OCI-LY7 (cell line): ENCODE results near the gene PTPA. TPM values are rescaled to one million over a fixed set of nuclear protein-coding genes. Genes with fewer than 3 reads are reported as not detected.
A peak's percentile ranks its signal among the peaks of the same experiment; 100 is the strongest.

Experiments used
- Bru-seq: library from RNA; stranded (reverse); fragments of 400-500 nt; gene quantifications from one replicate; lab custom pipeline; 2021; lab: Mats Ljungman, UMichigan
- BruChase-seq, 2 experiments: library from RNA; stranded (reverse); fragments of 400-500 nt; gene quantifications; one replicate each; lab custom pipeline; 2021; lab: Mats Ljungman, UMichigan
- BruUV-seq: library from RNA; stranded (reverse); fragments of 400-500 nt; replicated peaks from 2 replicates; lab custom pipeline; 2021; lab: Mats Ljungman, UMichigan
- CTCF ChIA-PET: fragments of 300-600 bp; sonication (Branson Sonifier 250); formaldehyde crosslinking; loops from one replicate; lab custom pipeline; 2022; ENCODE audit warnings: antibody characterized with exemption; ENCODE audit not compliant: unreplicated experiment; lab: Charles Lee
- POLR2A ChIA-PET: fragments of 300-600 bp; sonication (Branson Sonifier 250); formaldehyde crosslinking; loops from one replicate; lab custom pipeline; 2022; ENCODE audit warnings: antibody characterized with exemption; lab: Charles Lee
- DNase-seq: peaks from one replicate; pipeline ENCODE4 v3.0.0-alpha.2; 2015; ENCODE audit warnings: low spot score
- H2AFZ ChIP-seq: fragments of 200-600 bp; sonication (generic), shearing (Covaris generic); 2 replicates; pipeline ENCODE4 v1.6.1; 2014; ENCODE audit warnings: mild to moderate bottlenecking, antibody characterized with exemption, low read length, moderate library complexity
- H3K27ac ChIP-seq: fragments of 200-600 bp; sonication (generic); 2 replicates; pipeline ENCODE4 v1.5.1; 2014; ENCODE audit warnings: mixed run types, low read depth, mild to moderate bottlenecking, moderate library complexity, low read length, inconsistent platforms; ENCODE audit not compliant: poor library complexity, severe bottlenecking
- H3K36me3 ChIP-seq: fragments of 200-600 bp; sonication (generic); 2 replicates; pipeline ENCODE4 v1.6.1; 2014; ENCODE audit warnings: mild to moderate bottlenecking, antibody characterized with exemption, low read length, moderate library complexity, mixed read lengths; ENCODE audit not compliant: insufficient read depth
- H3K4me1 ChIP-seq: fragments of 200-600 bp; sonication (generic); 2 replicates; pipeline ENCODE4 v1.5.1; 2014; ENCODE audit warnings: mild to moderate bottlenecking, low read length; ENCODE audit not compliant: insufficient read depth, poor library complexity, severe bottlenecking
- H3K4me2 ChIP-seq: fragments of 200-600 bp; sonication (generic); 2 replicates; pipeline ENCODE4 v1.6.1; 2014; ENCODE audit warnings: mild to moderate bottlenecking, low read length
- H3K4me3 ChIP-seq: fragments of 200-600 bp; sonication (generic); 2 replicates; pipeline ENCODE4 v1.5.1; 2014; ENCODE audit warnings: mild to moderate bottlenecking, low read depth, low read length; ENCODE audit not compliant: poor library complexity, severe bottlenecking
- H3K79me2 ChIP-seq: fragments of 200-600 bp; sonication (generic); 2 replicates; pipeline ENCODE4 v1.6.1; 2016; ENCODE audit warnings: low read depth, mild to moderate bottlenecking, low read length, moderate library complexity, mixed read lengths; ENCODE audit not compliant: insufficient read depth
- H3K9me2 ChIP-seq: fragments of 200-600 bp; sonication (generic); 2 replicates; pipeline ENCODE4 v1.6.1; 2016; ENCODE audit warnings: mild to moderate bottlenecking, low read length, mixed read lengths; ENCODE audit not compliant: insufficient read depth
- H3K9me3 ChIP-seq: fragments of 200-600 bp; sonication (generic); 2 replicates; pipeline ENCODE4 v1.6.1; 2014; ENCODE audit warnings: mild to moderate bottlenecking, mixed run types, low read length, mixed read lengths
- H4K20me1 ChIP-seq: fragments of 200-600 bp; sonication (generic); 2 replicates; pipeline ENCODE4 v1.6.1; 2014; ENCODE audit warnings: mild to moderate bottlenecking, antibody characterized with exemption, low read length, moderate library complexity, mixed read lengths; ENCODE audit not compliant: insufficient read depth
- EZH2phosphoT487 ChIP-seq: fragments of 200-600 bp; sonication (generic); IDR thresholded peaks from 2 replicates; pipeline ENCODE4 v1.6.1; 2018; ENCODE audit warnings: low read depth, borderline replicate concordance, mild to moderate bottlenecking, mixed run types, antibody characterized with exemption, low read length, moderate library complexity, mixed read lengths
- intact Hi-C: fragments of 100-400 bp; cut with micrococcal nuclease; formaldehyde crosslinking; loops from one replicate; pipeline ENCODE4 v1.10.0; 2022; ENCODE audit not compliant: unreplicated experiment
- long read RNA-seq: library from polyadenylated mRNA; stranded (forward); transcript quantifications from one replicate; pipeline ENCODE4 v2.0.0, GENCODE V29; 2022
- total RNA-seq, 2 experiments: library from RNA; depleted of rRNA in 1 of 2; stranded (reverse); fragments of >200 nt in 1 of 2; shearing (Covaris generic) in 1 of 2; gene quantifications; 2 replicates each; pipeline ENCODE4 v1.2.3, GENCODE V29; 2014 to 2022
- TF ChIP-seq, protein P1 (sequence below): fragments of 200-600 bp; sonication (generic); conservative IDR thresholded peaks from 2 replicates; pipeline ENCODE4 v1.5.1; 2014; ENCODE audit warnings: mild to moderate bottlenecking, antibody characterized with exemption, low read length, moderate library complexity, mixed read lengths

PTPA gene
- total RNA-seq (2014; rRNA removed; shearing (Covaris generic)) (106 and 109 TPM in 2 replicates), total RNA-seq (2022) (95.8 and 111 TPM in 2 replicates), Bru-seq, nascent RNA (percentile 61 among the genes with signal in this experiment), BruChase-seq, experiment 1, labeled RNA remaining after a 6-hour chase (percentile 69 among the genes with signal in this experiment), BruChase-seq, experiment 2, labeled RNA remaining after a 2-hour chase (percentile 64 among the genes with signal in this experiment)
- long read RNA-seq, partial matches to known transcripts, result 2 of 18 reads
- long read RNA-seq, other reads (novel, unspliced or antisense), result 12 of 18 reads

DNA sequence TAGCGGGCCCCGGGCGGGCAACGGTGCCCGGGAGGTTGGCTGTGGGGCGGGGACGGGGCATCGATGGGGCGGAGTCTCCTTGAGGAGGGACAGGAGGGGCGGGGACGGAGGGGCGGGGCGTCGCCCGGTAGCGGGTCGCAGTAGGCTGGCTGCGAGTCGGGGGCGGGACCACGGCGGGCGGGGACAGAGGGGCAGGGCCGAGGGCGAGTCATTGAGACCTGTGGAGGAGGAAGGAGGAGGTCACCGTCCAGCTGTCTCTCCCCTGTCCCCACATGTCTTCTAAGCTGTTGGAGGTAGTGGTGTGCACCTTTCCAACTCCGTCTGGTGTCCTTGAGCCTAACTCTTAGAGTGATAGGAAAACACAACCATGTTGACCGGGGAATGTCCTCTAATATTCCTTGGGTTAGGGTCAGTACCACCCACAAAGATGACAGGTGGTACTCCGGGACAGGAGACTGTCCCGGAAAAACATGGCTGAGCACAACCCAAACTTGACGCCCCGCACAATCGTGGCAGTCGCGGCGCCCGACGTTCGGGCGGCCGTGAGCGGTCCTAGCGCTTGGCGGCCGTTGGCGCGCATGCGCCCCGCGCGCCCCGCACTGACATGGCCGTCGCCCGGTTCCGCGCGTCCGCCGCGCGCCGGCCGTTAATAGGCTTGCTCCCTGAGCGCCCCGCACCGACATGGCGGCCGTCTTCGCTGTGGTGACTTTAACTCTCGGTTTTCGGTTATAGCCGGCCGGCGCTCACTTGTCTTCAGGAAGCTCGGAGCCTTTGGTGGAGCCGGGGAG, at the start of gene PTPA, which contains the start of gene CRAT:
Gene PTPA (plus strand): TSS at position 676 of the 788 bp plus-strand sequence. CDS start 186 bp downstream, outside the sequence.
Gene CRAT (minus strand): TSS at position 54 of the 788 bp plus-strand sequence. CDS start 284 bp downstream, outside the sequence.
- Histone ChIP-seq H3K4me3 (peak within 1 kb of the TSS; percentile 89), H3K9me2 (no peaks in the 10 kb centered on the region), H3K4me2 (peak within 1 kb of the TSS; percentile 100), H3K9me3 (no peaks in the 10 kb centered on the region), H3K27ac (peak within 1 kb of the TSS; percentile 90), H4K20me1 (no peaks in the 10 kb centered on the region), H2AFZ (peak within 1 kb of the TSS; percentile 62), H3K36me3 (no peaks in the 10 kb centered on the region), H3K4me1 (peaks cover 34% of the 10 kb centered on the region), H3K79me2 (peaks cover 38% of the 10 kb centered on the region)
- TF ChIP-seq, protein P1, sequence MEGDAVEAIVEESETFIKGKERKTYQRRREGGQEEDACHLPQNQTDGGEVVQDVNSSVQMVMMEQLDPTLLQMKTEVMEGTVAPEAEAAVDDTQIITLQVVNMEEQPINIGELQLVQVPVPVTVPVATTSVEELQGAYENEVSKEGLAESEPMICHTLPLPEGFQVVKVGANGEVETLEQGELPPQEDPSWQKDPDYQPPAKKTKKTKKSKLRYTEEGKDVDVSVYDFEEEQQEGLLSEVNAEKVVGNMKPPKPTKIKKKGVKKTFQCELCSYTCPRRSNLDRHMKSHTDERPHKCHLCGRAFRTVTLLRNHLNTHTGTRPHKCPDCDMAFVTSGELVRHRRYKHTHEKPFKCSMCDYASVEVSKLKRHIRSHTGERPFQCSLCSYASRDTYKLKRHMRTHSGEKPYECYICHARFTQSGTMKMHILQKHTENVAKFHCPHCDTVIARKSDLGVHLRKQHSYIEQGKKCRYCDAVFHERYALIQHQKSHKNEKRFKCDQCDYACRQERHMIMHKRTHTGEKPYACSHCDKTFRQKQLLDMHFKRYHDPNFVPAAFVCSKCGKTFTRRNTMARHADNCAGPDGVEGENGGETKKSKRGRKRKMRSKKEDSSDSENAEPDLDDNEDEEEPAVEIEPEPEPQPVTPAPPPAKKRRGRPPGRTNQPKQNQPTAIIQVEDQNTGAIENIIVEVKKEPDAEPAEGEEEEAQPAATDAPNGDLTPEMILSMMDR, result no peak
- no peak for TF ChIP-seq EZH2phosphoT487
- intact Hi-C loops, result loop anchor here (2.0 kb wide), 1 partner anchor 30 kb away; the partner anchor contains the start of gene DOLPP1
- ChIA-PET CTCF (no interaction called here), POLR2A (interaction anchor here (0.7 to 0.9 kb wide), 2 partner anchors 15 to 45 kb away, joined by 3 to 7 read pairs; no protein-coding TSS in a partner anchor)
- DNase-seq, result peak; percentile 94
- no TSS peak for BruUV-seq

DNA sequence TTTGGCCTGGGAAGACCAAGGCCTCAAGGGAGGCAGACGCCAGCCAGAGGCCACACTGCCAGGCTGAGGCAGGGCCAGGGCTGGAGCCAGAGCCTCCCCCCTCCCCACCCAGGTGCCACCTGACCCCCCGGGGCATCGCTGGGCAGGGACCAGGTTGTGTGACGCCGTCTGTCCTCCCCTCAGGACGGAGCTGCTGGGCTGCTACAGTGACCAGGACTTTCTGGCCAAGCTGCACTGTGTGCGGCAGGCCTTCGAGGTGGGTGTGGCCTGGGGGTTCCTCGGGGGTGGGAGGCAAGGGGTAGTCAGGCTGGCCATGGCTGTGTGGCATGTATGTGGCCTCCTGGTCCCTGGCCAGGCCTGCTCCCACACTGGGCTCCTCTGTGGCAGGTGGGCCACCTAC, 48.2 kb upstream of the PTPA start:
- CTCF ChIA-PET, result no interaction called here
- no peaks in the 10 kb centered on the region for H3K4me1 ChIP-seq
- POLR2A ChIA-PET, result no interaction called here
- H3K4me2 ChIP-seq, result no peak overlapping the region
- no peak for DNase-seq
- H2AFZ ChIP-seq, result no peak overlapping the region
- no peaks in the 10 kb centered on the region for H3K9me3 ChIP-seq
- H4K20me1 ChIP-seq, result no peaks in the 10 kb centered on the region
- no peak overlapping the region for H3K27ac ChIP-seq
- peaks cover 44% of the 10 kb centered on the region for H3K36me3 ChIP-seq
- H3K79me2 ChIP-seq, result no peaks in the 10 kb centered on the region
- TF ChIP-seq EZH2phosphoT487, result no peak
- TF ChIP-seq, protein P1, result no peak
- no peaks in the 10 kb centered on the region for H3K9me2 ChIP-seq
- intact Hi-C loops, result no loop called here
- no TSS peak for BruUV-seq
- no peak overlapping the region for H3K4me3 ChIP-seq
